HEK293 (cell line): ENCODE measurements around the gene S100A16.

ENCODE experiments used
- CTCF ChIP-seq: fragments of 450-650 bp; formaldehyde crosslinking; IDR thresholded peaks from 2 replicates; pipeline ENCODE4 v1.5.1; 2016; ENCODE audit warnings: missing biosample characterization, missing genetic modification characterization
- KLF16 ChIP-seq: fragments of 450-650 bp; formaldehyde crosslinking; IDR thresholded peaks from 2 replicates; pipeline ENCODE4 v1.5.1; 2017; ENCODE audit warnings: missing biosample characterization, missing genetic modification characterization
- MZF1 ChIP-seq: fragments of 450-650 bp; formaldehyde crosslinking; IDR thresholded peaks from 2 replicates; pipeline ENCODE4 v1.5.1; 2017; ENCODE audit warnings: missing biosample characterization, missing genetic modification characterization, borderline replicate concordance
- SCRT1 ChIP-seq: fragments of 450-650 bp; formaldehyde crosslinking; IDR thresholded peaks from 2 replicates; pipeline ENCODE4 v1.5.1; 2016; ENCODE audit warnings: missing biosample characterization, missing genetic modification characterization, borderline replicate concordance
- YY2 ChIP-seq: fragments of 450-650 bp; formaldehyde crosslinking; IDR thresholded peaks from 2 replicates; pipeline ENCODE4 v1.5.1; 2016; ENCODE audit warnings: missing biosample characterization, missing genetic modification characterization
- ZBTB1 ChIP-seq: fragments of 450-650 bp; formaldehyde crosslinking; IDR thresholded peaks from 2 replicates; pipeline ENCODE4 v1.5.1; 2016; ENCODE audit warnings: missing biosample characterization, missing genetic modification characterization
- ZBTB17 ChIP-seq: fragments of 450-650 bp; formaldehyde crosslinking; IDR thresholded peaks from 2 replicates; pipeline ENCODE4 v1.5.1; 2016; ENCODE audit warnings: missing biosample characterization, missing genetic modification characterization
- ZEB2 ChIP-seq: fragments of 450-650 bp; formaldehyde crosslinking; IDR thresholded peaks from 2 replicates; pipeline ENCODE4 v1.5.1; 2016; ENCODE audit warnings: missing biosample characterization, missing genetic modification characterization
- ZFP37 ChIP-seq: fragments of 450-650 bp; formaldehyde crosslinking; IDR thresholded peaks from 2 replicates; pipeline ENCODE4 v1.5.1; 2016; ENCODE audit warnings: missing biosample characterization, missing genetic modification characterization
- ZNF10 ChIP-seq: fragments of 450-650 bp; formaldehyde crosslinking; IDR thresholded peaks from 2 replicates; pipeline ENCODE4 v1.5.1; 2017; ENCODE audit warnings: missing biosample characterization, missing genetic modification characterization
- ZNF18 ChIP-seq: fragments of 450-650 bp; formaldehyde crosslinking; IDR thresholded peaks from 2 replicates; pipeline ENCODE4 v1.5.1; 2016; ENCODE audit warnings: missing biosample characterization, missing genetic modification characterization
- ZNF19 ChIP-seq: fragments of 450-650 bp; formaldehyde crosslinking; IDR thresholded peaks from 2 replicates; pipeline ENCODE4; 2016; ENCODE audit warnings: missing biosample characterization, missing genetic modification characterization, low read depth
- ZNF280D ChIP-seq: fragments of 450-650 bp; formaldehyde crosslinking; IDR thresholded peaks from 2 replicates; pipeline ENCODE4 v1.5.1; 2016; ENCODE audit warnings: missing biosample characterization, missing genetic modification characterization
- ZNF488 ChIP-seq: fragments of 450-650 bp; formaldehyde crosslinking; IDR thresholded peaks from 2 replicates; pipeline ENCODE4 v1.5.1; 2016; ENCODE audit warnings: missing biosample characterization, missing genetic modification characterization
- ZNF513 ChIP-seq: fragments of 450-650 bp; IDR thresholded peaks from 2 replicates; pipeline ENCODE4 v1.5.1; 2018; ENCODE audit warnings: missing biosample characterization, missing genetic modification characterization
- ZNF529 ChIP-seq: fragments of 450-650 bp; formaldehyde crosslinking; IDR thresholded peaks from 2 replicates; pipeline ENCODE4 v1.5.1; 2017; ENCODE audit warnings: missing genetic modification characterization, missing biosample characterization; ENCODE audit not compliant: insufficient replicate concordance
- ZNF548 ChIP-seq: fragments of 450-650 bp; formaldehyde crosslinking; IDR thresholded peaks from 2 replicates; pipeline ENCODE4 v1.5.1; 2016; ENCODE audit warnings: missing biosample characterization, missing genetic modification characterization
- ZNF561 ChIP-seq: fragments of 450-650 bp; IDR thresholded peaks from 2 replicates; pipeline ENCODE4 v1.5.1; 2018; ENCODE audit warnings: missing biosample characterization, missing genetic modification characterization, borderline replicate concordance
- ZNF580 ChIP-seq: fragments of 450-650 bp; formaldehyde crosslinking; IDR thresholded peaks from 2 replicates; pipeline ENCODE4 v1.5.1; 2016; ENCODE audit warnings: missing biosample characterization, missing genetic modification characterization
- ZNF585B ChIP-seq: fragments of 450-650 bp; formaldehyde crosslinking; IDR thresholded peaks from 2 replicates; pipeline ENCODE4 v1.5.1; 2016; ENCODE audit warnings: missing biosample characterization, missing genetic modification characterization
- ZNF621 ChIP-seq: fragments of 450-650 bp; formaldehyde crosslinking; IDR thresholded peaks from 2 replicates; pipeline ENCODE4 v1.5.1; 2017; ENCODE audit warnings: missing biosample characterization, missing genetic modification characterization
- ZNF624 ChIP-seq: fragments of 450-650 bp; formaldehyde crosslinking; IDR thresholded peaks from 2 replicates; pipeline ENCODE4 v1.5.1; 2017; ENCODE audit warnings: missing biosample characterization, missing genetic modification characterization
- ZNF658 ChIP-seq: fragments of 450-650 bp; formaldehyde crosslinking; IDR thresholded peaks from 2 replicates; pipeline ENCODE4; 2016; ENCODE audit warnings: missing biosample characterization, missing genetic modification characterization
- ZNF664 ChIP-seq: fragments of 450-650 bp; formaldehyde crosslinking; IDR thresholded peaks from 2 replicates; pipeline ENCODE4 v1.5.1; 2016; ENCODE audit warnings: missing biosample characterization, missing genetic modification characterization
- ZNF830 ChIP-seq: fragments of 450-650 bp; IDR thresholded peaks from 2 replicates; pipeline ENCODE4 v1.5.0; 2018; ENCODE audit warnings: missing biosample characterization, missing genetic modification characterization, low read depth, mild to moderate bottlenecking, moderate library complexity
- ZNF837 ChIP-seq: fragments of 450-650 bp; formaldehyde crosslinking; IDR thresholded peaks from 2 replicates; pipeline ENCODE4 v1.5.1; 2016; ENCODE audit warnings: missing biosample characterization, missing genetic modification characterization
- ZNF843 ChIP-seq: fragments of 450-650 bp; formaldehyde crosslinking; IDR thresholded peaks from 2 replicates; pipeline ENCODE4 v1.5.1; 2016; ENCODE audit warnings: missing biosample characterization, missing genetic modification characterization
- ZSCAN18 ChIP-seq: fragments of 450-650 bp; formaldehyde crosslinking; IDR thresholded peaks from 2 replicates; pipeline ENCODE4 v1.5.1; 2016; ENCODE audit warnings: missing biosample characterization, missing genetic modification characterization

S100A16 gene

GRCh38 chr1:153565529-153566374 lies 47.2 kb downstream of the S100A16 start, which contains the start of gene S100A2 (continued):
- TF ChIP-seq ZSCAN18 (tag by site-specific recombination), result no peak
- no peak for TF ChIP-seq ZNF18 (tag by site-specific recombination)
- no peak for TF ChIP-seq ZNF830
- no peak for TF ChIP-seq ZNF10 (tag by site-specific recombination)
- TF ChIP-seq ZBTB17 (tag by site-specific recombination), result no peak
- TF ChIP-seq ZNF664 (tag by site-specific recombination), result no peak
- no peak for TF ChIP-seq MZF1 (tag by site-specific recombination)
- TF ChIP-seq ZNF837 (tag by site-specific recombination), result no peak
- no peak for TF ChIP-seq ZNF548 (tag by site-specific recombination)
- no peak for TF ChIP-seq ZNF624 (tag by site-specific recombination)
- no peak for TF ChIP-seq ZNF585B (tag by site-specific recombination)
- no peak for TF ChIP-seq ZNF580 (tag by site-specific recombination)
- TF ChIP-seq YY2 (tag by site-specific recombination), result no peak
- no peak for TF ChIP-seq ZNF561
- no peak for TF ChIP-seq ZNF280D (tag by site-specific recombination)
- no peak for TF ChIP-seq ZNF529 (tag by site-specific recombination)
- TF ChIP-seq ZBTB1, result no peak
- TF ChIP-seq CTCF, result no peak
- TF ChIP-seq ZNF488, result no peak; the same call in 1 of the 2 replicates
- no peak for TF ChIP-seq ZNF19 (tag by site-specific recombination)
- TF ChIP-seq ZNF658 (tag by site-specific recombination), result no peak
- TF ChIP-seq ZNF621 (tag by site-specific recombination), result no peak
- no peak for TF ChIP-seq ZNF513 (tag by site-specific recombination)
- no peak for TF ChIP-seq SCRT1 (tag by site-specific recombination)
- TF ChIP-seq ZEB2, result no peak
- no peak for TF ChIP-seq KLF16 (tag by site-specific recombination)
- no peak for TF ChIP-seq ZFP37 (tag by site-specific recombination)
- no peak for TF ChIP-seq ZNF843 (tag by site-specific recombination)
